H9 (cell line): ENCODE measurements around the gene NLRP9. TPM values are rescaled to one million over a fixed set of nuclear protein-coding genes. Genes with fewer than 3 reads are reported as not detected.

Source experiments
- DNase-seq: peaks from one replicate; pipeline ENCODE4 v3.0.0-alpha.2; 2017
- H2AFZ ChIP-seq: one replicate; pipeline ENCODE4 v1.6.1; 2013; ENCODE audit warnings: mild to moderate bottlenecking, low read length, control low read depth, moderate library complexity
- H2AK5ac ChIP-seq: 2 replicates; pipeline ENCODE4 v1.6.1; 2013; ENCODE audit warnings: low read length, control low read depth, mixed read lengths; ENCODE audit not compliant: insufficient read length
- H2BK120ac ChIP-seq: one replicate; pipeline ENCODE4 v1.6.1; 2013; ENCODE audit warnings: low read depth, mild to moderate bottlenecking, low read length, control low read depth, inconsistent platforms; ENCODE audit not compliant: poor library complexity, severe bottlenecking
- H2BK12ac ChIP-seq: 2 replicates; pipeline ENCODE4 v1.6.1; 2013; ENCODE audit warnings: low read length, control low read depth, mixed read lengths, low read depth; ENCODE audit not compliant: insufficient read length
- H2BK15ac ChIP-seq: 2 replicates; pipeline ENCODE4 v1.6.1; 2013; ENCODE audit warnings: low read depth, low read length, control low read depth
- H2BK20ac ChIP-seq: one replicate; pipeline ENCODE4 v1.6.1; 2013; ENCODE audit warnings: low read depth, mild to moderate bottlenecking, low read length, control low read depth, inconsistent platforms; ENCODE audit not compliant: poor library complexity, severe bottlenecking
- H2BK5ac ChIP-seq: 2 replicates; pipeline ENCODE4 v1.6.1; 2013; ENCODE audit warnings: low read length, control low read depth, mixed read lengths; ENCODE audit not compliant: insufficient read length
- H3K14ac ChIP-seq: 2 replicates; pipeline ENCODE4 v1.6.1; 2013; ENCODE audit warnings: low read length, control low read depth; ENCODE audit not compliant: insufficient read depth
- H3K18ac ChIP-seq: 2 replicates; pipeline ENCODE4 v1.6.1; 2013; ENCODE audit warnings: low read depth, mild to moderate bottlenecking, mixed read lengths, low read length, control low read depth; ENCODE audit not compliant: insufficient read length
- H3K23ac ChIP-seq: 2 replicates; pipeline ENCODE4 v1.6.1; 2013; ENCODE audit warnings: low read length, control low read depth, mixed read lengths, low read depth; ENCODE audit not compliant: insufficient read length
- H3K23me2 ChIP-seq: 2 replicates; pipeline ENCODE4 v1.6.1; 2013; ENCODE audit warnings: low read depth, mild to moderate bottlenecking, mixed read lengths, low read length, control low read depth; ENCODE audit not compliant: insufficient read length, poor library complexity, severe bottlenecking
- H3K27ac ChIP-seq: 2 replicates; pipeline ENCODE4 v1.5.1; 2013; ENCODE audit warnings: low read length, control low read depth, mixed read lengths, low read depth; ENCODE audit not compliant: insufficient read length
- H3K27me3 ChIP-seq: 2 replicates; pipeline ENCODE4 v1.6.1; 2013; ENCODE audit warnings: low read length, control low read depth, inconsistent platforms; ENCODE audit not compliant: insufficient read depth
- H3K4ac ChIP-seq: 2 replicates; pipeline ENCODE4 v1.6.1; 2013; ENCODE audit warnings: low read depth, mild to moderate bottlenecking, control low read depth, inconsistent platforms, low read length, moderate library complexity
- H3K4me1 ChIP-seq: 2 replicates; pipeline ENCODE4 v1.6.1; 2013; ENCODE audit warnings: low read length, control low read depth, inconsistent platforms; ENCODE audit not compliant: insufficient read depth
- H3K4me2 ChIP-seq: 2 replicates; pipeline ENCODE4 v1.6.1; 2013; ENCODE audit warnings: low read length, control low read depth, mixed read lengths; ENCODE audit not compliant: insufficient read length, insufficient read depth
- H3K56ac ChIP-seq: 2 replicates; pipeline ENCODE4 v1.6.1; 2013; ENCODE audit warnings: low read depth, mild to moderate bottlenecking, mixed read lengths, low read length, control low read depth; ENCODE audit not compliant: insufficient read length
- H3K79me1 ChIP-seq: 2 replicates; pipeline ENCODE4 v1.6.1; 2013; ENCODE audit warnings: low read depth, mild to moderate bottlenecking, moderate library complexity, low read length, control low read depth, inconsistent platforms; ENCODE audit not compliant: insufficient read depth, poor library complexity, severe bottlenecking
- H3K79me2 ChIP-seq: 2 replicates; pipeline ENCODE4 v1.6.1; 2013; ENCODE audit warnings: low read length, control low read depth, inconsistent platforms; ENCODE audit not compliant: insufficient read depth
- H3K9ac ChIP-seq: 2 replicates; pipeline ENCODE4 v1.6.1; 2013; ENCODE audit warnings: low read length, control low read depth, mixed read lengths; ENCODE audit not compliant: insufficient read length; ENCODE audit errors: extremely low read depth
- H3K9me3 ChIP-seq: one replicate; pipeline ENCODE4 v1.6.1; 2013; ENCODE audit warnings: low read depth, low read length, inconsistent platforms; ENCODE audit not compliant: control insufficient read depth
- H3T11ph ChIP-seq: one replicate; pipeline ENCODE4 v1.6.1; 2013; ENCODE audit warnings: mild to moderate bottlenecking, low read length, control low read depth, inconsistent platforms
- H4K20me1 ChIP-seq: one replicate; pipeline ENCODE4 v1.6.1; 2013; ENCODE audit not compliant: control insufficient read depth, insufficient read length, insufficient read depth
- H4K5ac ChIP-seq: 2 replicates; pipeline ENCODE4 v1.6.1; 2013; ENCODE audit warnings: low read depth, mild to moderate bottlenecking, mixed read lengths, low read length, control low read depth; ENCODE audit not compliant: insufficient read length
- H4K8ac ChIP-seq: replicated peaks from 2 replicates; pipeline ENCODE4 v1.6.1; 2013; ENCODE audit warnings: low read length, control low read depth, mixed read lengths, low read depth; ENCODE audit not compliant: insufficient read length
- H4K91ac ChIP-seq: 2 replicates; pipeline ENCODE4 v1.6.1; 2013; ENCODE audit warnings: low read depth, mild to moderate bottlenecking, moderate library complexity, mixed read lengths, low read length, control low read depth; ENCODE audit not compliant: insufficient read length
- H3K27ac Mint-ChIP-seq, 3 experiments: 2 replicates in 2 of 3; 3 replicates in 1 of 3; pipeline ENCODE4 v1.8.0; 2020 to 2021; ENCODE audit warnings: mixed read lengths in 3 of 3, mild to moderate bottlenecking in 1 of 3, moderate library complexity in 1 of 3
- H3K27me3 Mint-ChIP-seq: 2 replicates; pipeline ENCODE4 v1.8.0; 2021; ENCODE audit warnings: low read depth, mild to moderate bottlenecking, moderate library complexity, mixed read lengths
- H3K36me3 Mint-ChIP-seq, 3 experiments: 2 replicates in 2 of 3; 3 replicates in 1 of 3; pipeline ENCODE4 v1.8.0; 2020 to 2021; ENCODE audit warnings: low read depth in 3 of 3, mixed read lengths in 3 of 3; ENCODE audit not compliant: insufficient read depth in 1 of 3
- H3K4me1 Mint-ChIP-seq, 2 experiments: 2 replicates each; pipeline ENCODE4 v1.8.0; 2020; ENCODE audit warnings: mixed read lengths in 2 of 2
- H3K4me3 Mint-ChIP-seq, 2 experiments: 2 replicates in 1 of 2; 3 replicates in 1 of 2; pipeline ENCODE4 v1.8.0; 2020 to 2021; ENCODE audit warnings: mild to moderate bottlenecking in 2 of 2, mixed read lengths in 2 of 2, moderate library complexity in 1 of 2
- H3K9me3 Mint-ChIP-seq, 2 experiments: 2 replicates in 1 of 2; 3 replicates in 1 of 2; pipeline ENCODE4 v1.8.0; 2020; ENCODE audit warnings: mild to moderate bottlenecking in 2 of 2, mixed read lengths in 2 of 2, moderate library complexity in 1 of 2
- WGBS: extraction: QIAGEN DNeasy Blood & Tissue Kit; methylation state at CpG from one replicate; pipeline ENCODE4 v1.1.7; 2013; ENCODE audit warnings: missing lambda C conversion rate, low lambda C conversion rate, mixed read lengths; ENCODE audit not compliant: insufficient read length; ENCODE audit errors: extremely low coverage; 5-methylcytosine and 5-hydroxymethylcytosine counted together
- total RNA-seq: library from RNA; stranded (reverse); gene quantifications from 2 replicates; pipeline ENCODE4 v1.2.1, GENCODE V29; 2021
- TF ChIP-seq, protein P1 (sequence below): fragments of 200-600 bp; sonication (generic); conservative IDR thresholded peaks from 3 replicates; pipeline ENCODE4 v1.8.0; 2021; ENCODE audit warnings: antibody characterized with exemption, mild to moderate bottlenecking

Gene NLRP9
- total RNA-seq, 1 experiment from 2014 or later: not detected

DNA sequence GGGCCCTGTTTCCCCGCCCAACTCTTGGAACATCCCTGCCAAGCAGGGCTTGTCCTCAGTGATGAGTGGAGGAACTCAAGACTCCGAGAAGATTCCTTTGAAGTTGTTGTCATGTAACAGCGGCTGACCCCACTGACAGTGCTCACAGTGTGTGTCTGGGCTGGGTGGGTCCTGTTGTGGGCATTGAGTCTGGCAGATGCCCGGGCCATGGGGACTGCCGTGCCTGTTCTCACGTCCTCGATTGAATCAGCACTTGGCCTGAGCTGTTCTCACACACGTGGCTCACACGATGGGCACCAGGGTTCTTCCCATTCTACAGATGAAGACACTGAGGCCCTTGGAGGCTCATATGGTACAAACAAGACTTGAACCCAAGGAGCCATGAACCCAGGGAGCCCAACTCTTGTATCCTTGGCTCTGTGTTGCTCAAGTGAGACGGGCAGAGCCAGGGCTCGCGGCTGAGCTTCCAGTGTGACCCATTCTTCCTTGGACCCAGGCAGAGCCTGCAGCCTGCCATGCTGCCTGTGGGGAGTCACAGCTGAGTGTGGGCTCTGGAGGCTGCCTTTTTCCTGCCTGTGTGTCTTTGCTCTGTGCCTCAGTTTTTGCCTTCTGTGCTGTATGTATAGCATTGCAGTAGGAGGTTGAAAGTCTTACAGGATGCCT lies 71.7 kb downstream of the NLRP9 start:
- peaks cover 7% of the 10 kb centered on the region; the same call in 1 of the 2 replicates for H3K79me2 ChIP-seq
- no peak overlapping the region for H2BK120ac ChIP-seq
- H3K27me3 Mint-ChIP-seq: no peaks in the 10 kb centered on the region
- no peak overlapping the region for H3K56ac ChIP-seq
- no peak overlapping the region for H3K18ac ChIP-seq
- no peak overlapping the region for H3K4me3 Mint-ChIP-seq
- no peak for DNase-seq
- H2BK12ac ChIP-seq: no peak overlapping the region
- no peak overlapping the region for H3K9ac ChIP-seq
- no peak overlapping the region for H3K4ac ChIP-seq
- no peak overlapping the region for H4K8ac ChIP-seq
- no peak overlapping the region for H3K14ac ChIP-seq
- H3K27me3 ChIP-seq: no peaks in the 10 kb centered on the region
- H2AK5ac ChIP-seq: no peak overlapping the region
- H3T11ph ChIP-seq: no peak overlapping the region
- H3K23ac ChIP-seq: no peak overlapping the region
- no peak overlapping the region for H2BK5ac ChIP-seq
- H2AFZ ChIP-seq: no peak overlapping the region
- no peak overlapping the region for H2BK15ac ChIP-seq
- no peaks in the 10 kb centered on the region for H3K79me1 ChIP-seq
- WGBS: no CpG with 5 or more reads among the region's 12 CpGs
- H4K5ac ChIP-seq: no peak overlapping the region
- no peaks in the 10 kb centered on the region for H3K4me1 ChIP-seq
- TF ChIP-seq, protein P1, sequence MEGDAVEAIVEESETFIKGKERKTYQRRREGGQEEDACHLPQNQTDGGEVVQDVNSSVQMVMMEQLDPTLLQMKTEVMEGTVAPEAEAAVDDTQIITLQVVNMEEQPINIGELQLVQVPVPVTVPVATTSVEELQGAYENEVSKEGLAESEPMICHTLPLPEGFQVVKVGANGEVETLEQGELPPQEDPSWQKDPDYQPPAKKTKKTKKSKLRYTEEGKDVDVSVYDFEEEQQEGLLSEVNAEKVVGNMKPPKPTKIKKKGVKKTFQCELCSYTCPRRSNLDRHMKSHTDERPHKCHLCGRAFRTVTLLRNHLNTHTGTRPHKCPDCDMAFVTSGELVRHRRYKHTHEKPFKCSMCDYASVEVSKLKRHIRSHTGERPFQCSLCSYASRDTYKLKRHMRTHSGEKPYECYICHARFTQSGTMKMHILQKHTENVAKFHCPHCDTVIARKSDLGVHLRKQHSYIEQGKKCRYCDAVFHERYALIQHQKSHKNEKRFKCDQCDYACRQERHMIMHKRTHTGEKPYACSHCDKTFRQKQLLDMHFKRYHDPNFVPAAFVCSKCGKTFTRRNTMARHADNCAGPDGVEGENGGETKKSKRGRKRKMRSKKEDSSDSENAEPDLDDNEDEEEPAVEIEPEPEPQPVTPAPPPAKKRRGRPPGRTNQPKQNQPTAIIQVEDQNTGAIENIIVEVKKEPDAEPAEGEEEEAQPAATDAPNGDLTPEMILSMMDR: no peak
- no peak overlapping the region for H4K91ac ChIP-seq
- no peak overlapping the region for H2BK20ac ChIP-seq
- H4K20me1 ChIP-seq: no peaks in the 10 kb centered on the region
- H3K9me3 Mint-ChIP-seq: no peaks in the 10 kb centered on the region
- no peaks in the 10 kb centered on the region for H3K23me2 ChIP-seq
- H3K36me3 Mint-ChIP-seq: peaks cover 73 to 92% (median 89%) of the 10 kb centered on the region in 3 experiments
- no peak overlapping the region for H3K4me2 ChIP-seq
- H3K27ac Mint-ChIP-seq: no peak overlapping the region; a peak in 1 of 7 replicates
- H3K4me1 Mint-ChIP-seq: peaks cover 11 to 12% of the 10 kb centered on the region in 2 experiments
- H3K27ac ChIP-seq: no peak overlapping the region
- H3K9me3 ChIP-seq: no peaks in the 10 kb centered on the region
